ENCODE results near the gene FBLN5. TPM values are rescaled to one million over a fixed set of nuclear protein-coding genes. Genes with fewer than 3 reads are reported as not detected.
A peak's percentile ranks its signal among the peaks of the same experiment; 100 is the strongest.

FBLN5 gene
- total and polyA plus RNA-seq, 8 donors: 11.5 to 34.3 (median 22.0) TPM

GRCh38 chr14:91866061-91866460 is 81.4 kb downstream of the FBLN5 start:
- H3K27me3 ChIP-seq: no peaks in the 10 kb centered on the region
- FAIRE-seq (no peak), ATAC-seq (no peak), DNase-seq (no peak)
- no peak overlapping the region for H3K4me3 ChIP-seq
- no peak for TF ChIP-seq CTCF (IDR thresholded peaks at IDR 0.05)
- no peak overlapping the region for H3K27ac ChIP-seq
- no peaks in the 10 kb centered on the region for H3K36me3 ChIP-seq
- H3K4me1 ChIP-seq: peaks cover 17 to 21% (median 21%) of the 10 kb centered on the region in 3 donors
- intact Hi-C loops (cut with DNase I): no loop called here
- WGBS, 2 donors: 86 to 92% methylated on average over 2 of the region's 2 CpGs
- H3K9me3 ChIP-seq: no peaks in the 10 kb centered on the region

- Histone ChIP-seq H3K4me3 (no peak overlapping the region), H3K27ac (no peak overlapping the region), H3K36me3 (no peaks in the 10 kb centered on the region), H3K4me1 (peaks cover 0 to 9% (median 0%) of the 10 kb centered on the region in 3 donors), H3K27me3 (no peaks in the 10 kb centered on the region), H3K9me3 (no peaks in the 10 kb centered on the region)
- no peak for DNase-seq
- FAIRE-seq: no peak
- TF ChIP-seq CTCF (IDR thresholded peaks at IDR 0.05): no peak
- no peak for ATAC-seq
- 84 to 90% methylated on average over 4 of the region's 4 CpGs for WGBS, 2 donors
- intact Hi-C loops (cut with DNase I): no loop called here
Observed at GRCh38 chr14:91862417-91862816, 85.1 kb downstream of the FBLN5 start.

DNA sequence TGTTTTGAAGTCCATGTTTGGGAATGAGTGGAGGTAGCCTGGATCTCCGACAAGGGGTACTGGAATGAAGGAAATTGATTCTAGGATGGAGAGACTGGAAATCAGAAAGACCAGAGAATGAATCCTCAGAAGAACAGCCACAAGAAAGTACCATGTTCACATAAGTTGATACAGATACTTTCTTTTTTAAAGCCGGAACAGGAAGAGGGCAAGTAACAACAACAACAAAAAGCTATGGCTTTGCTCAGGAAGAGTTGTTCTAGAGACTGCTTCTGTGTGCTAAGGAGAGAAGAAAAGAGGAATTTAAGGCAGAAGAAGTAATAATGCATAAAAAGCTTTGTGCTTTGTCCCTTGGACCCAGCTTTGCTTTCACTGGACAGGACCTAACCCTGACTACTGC is 86.4 kb downstream of the FBLN5 start:
- no peaks in the 10 kb centered on the region for H3K27me3 ChIP-seq
- H3K27ac ChIP-seq: no peak overlapping the region
- intact Hi-C loops (cut with DNase I): no loop called here
- H3K36me3 ChIP-seq: no peaks in the 10 kb centered on the region
- H3K4me3 ChIP-seq: no peak overlapping the region
- ATAC-seq (no peak), FAIRE-seq (no peak), DNase-seq (no peak)
- no peaks in the 10 kb centered on the region for H3K9me3 ChIP-seq
- H3K4me1 ChIP-seq: peaks cover 0 to 9% (median 0%) of the 10 kb centered on the region in 3 donors
- no peak for TF ChIP-seq CTCF (IDR thresholded peaks at IDR 0.05)
- WGBS, 2 donors: 71 to 96% methylated on average over 2 of the region's 2 CpGs

GRCh38 chr14:91860238-91860637 is 87.3 kb downstream of the FBLN5 start:
- Histone ChIP-seq H3K27ac (no peak overlapping the region), H3K4me3 (no peak overlapping the region), H3K9me3 (no peaks in the 10 kb centered on the region), H3K36me3 (no peaks in the 10 kb centered on the region), H3K4me1 (peaks cover 0 to 9% (median 0%) of the 10 kb centered on the region in 3 donors), H3K27me3 (no peaks in the 10 kb centered on the region)
- intact Hi-C loops (cut with DNase I): no loop called here
- DNase-seq (no peak), ATAC-seq (no peak), FAIRE-seq (no peak)
- no peak for TF ChIP-seq CTCF (IDR thresholded peaks at IDR 0.05)

DNA sequence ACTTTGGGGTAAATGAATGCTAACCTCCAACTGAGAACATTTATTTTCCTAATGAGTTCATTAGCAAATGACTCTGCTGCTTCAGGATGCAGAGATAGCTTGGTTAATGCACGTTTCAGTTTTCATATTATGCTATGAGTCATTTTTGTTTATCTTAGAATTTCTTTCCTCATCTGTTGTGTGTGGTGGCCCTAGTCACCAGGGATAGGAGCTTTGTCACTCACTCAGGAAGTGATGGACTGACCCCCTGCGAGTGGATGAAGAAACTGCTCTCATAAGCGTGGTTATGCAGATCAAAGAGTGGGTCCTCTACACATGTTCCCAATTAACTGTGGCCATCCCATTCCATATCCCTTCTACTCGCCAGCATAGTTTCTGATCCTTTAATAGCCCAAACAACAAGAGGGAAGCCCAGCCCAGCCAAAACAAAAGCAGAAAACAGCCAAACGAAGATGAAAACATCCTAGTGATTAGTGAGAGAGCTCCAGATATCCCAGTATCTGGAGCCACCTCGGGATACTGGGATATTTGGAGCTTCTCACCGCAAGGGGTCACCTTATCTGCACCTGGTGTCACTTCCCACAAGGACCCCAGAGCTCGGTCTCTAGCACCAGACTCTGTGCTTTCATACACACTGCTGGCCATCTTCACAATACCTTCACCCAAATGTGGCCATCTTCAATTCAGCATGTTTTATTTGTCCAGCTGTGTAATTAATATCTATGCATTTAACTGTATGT is 88.8 kb downstream of the FBLN5 start:
- Histone ChIP-seq H3K27ac (peak overlapping the region in 2 of 4 donors; percentile 3 to 7), H3K36me3 (no peaks in the 10 kb centered on the region), H3K4me3 (no peak overlapping the region), H3K9me3 (no peaks in the 10 kb centered on the region), H3K27me3 (no peaks in the 10 kb centered on the region), H3K4me1 (peaks cover 0 to 13% (median 3%) of the 10 kb centered on the region in 3 donors)
- intact Hi-C loops (cut with DNase I): no loop called here
- ATAC-seq (peak; percentile 71 to 92 (median 80)), FAIRE-seq (no peak), DNase-seq (no peak)
- WGBS, 2 donors: 30 to 40% methylated on average over 8 of the region's 8 CpGs
- no peak for TF ChIP-seq CTCF (IDR thresholded peaks at IDR 0.05)
